MCF 10A (cell line): ENCODE data around the gene MRPS5. TPM values are rescaled to one million over a fixed set of nuclear protein-coding genes. Genes with fewer than 3 reads are reported as not detected.

Source experiments
- BruUV-seq: library from RNA; stranded (reverse); fragments of 400-500 nt; replicated peaks from 2 replicates; lab custom pipeline; 2021; lab: Mats Ljungman, UMichigan
- CTCF ChIA-PET: fragments of 300-600 bp; sonication (Branson Sonifier 250); formaldehyde crosslinking; extraction: SDS; loops from one replicate; lab custom pipeline; 2021; ENCODE audit warnings: antibody characterized with exemption, inconsistent platforms; lab: Yijun Ruan, JAX
- POLR2A ChIA-PET: fragments of 300-600, 350-650 bp; sonication (Branson Sonifier 250); formaldehyde crosslinking; extraction: SDS; loops from one replicate; lab custom pipeline; 2020; ENCODE audit warnings: antibody characterized with exemption, inconsistent platforms; lab: Yijun Ruan, JAX
- DNase-seq: peaks from one replicate; pipeline ENCODE4 v3.0.0-alpha.2; 2018; ENCODE audit not compliant: unreplicated experiment
- H3K27ac Mint-ChIP-seq: one replicate; pipeline ENCODE4 v1.8.0; 2022; ENCODE audit warnings: mild to moderate bottlenecking, low read depth, mixed read lengths; ENCODE audit not compliant: unreplicated experiment
- H3K27me3 Mint-ChIP-seq: one replicate; pipeline ENCODE4 v1.8.0; 2022; ENCODE audit warnings: mixed read lengths; ENCODE audit not compliant: insufficient read depth, unreplicated experiment
- H3K36me3 Mint-ChIP-seq: one replicate; pipeline ENCODE4 v1.8.0; 2022; ENCODE audit warnings: mild to moderate bottlenecking, moderate library complexity, mixed read lengths; ENCODE audit not compliant: insufficient read depth, unreplicated experiment
- H3K4me1 Mint-ChIP-seq: one replicate; pipeline ENCODE4 v1.8.0; 2022; ENCODE audit warnings: mixed read lengths; ENCODE audit not compliant: insufficient read depth, unreplicated experiment
- H3K4me3 Mint-ChIP-seq: one replicate; pipeline ENCODE4 v1.8.0; 2022; ENCODE audit warnings: mild to moderate bottlenecking, moderate library complexity, mixed read lengths; ENCODE audit not compliant: unreplicated experiment
- H3K9me3 Mint-ChIP-seq: one replicate; pipeline ENCODE4 v1.8.0; 2022; ENCODE audit warnings: mixed read lengths; ENCODE audit not compliant: unreplicated experiment
- intact Hi-C: fragments of 100-400 bp; cut with micrococcal nuclease; formaldehyde crosslinking; loops from 2 replicates; pipeline ENCODE4 v1.14.1; 2022
- total RNA-seq: library from RNA; stranded (reverse); gene quantifications from 2 replicates; pipeline ENCODE4 v1.2.3, GENCODE V29; 2022
- TF ChIP-seq, protein P1 (sequence below): fragments of 200-600 bp; IDR thresholded peaks from one replicate; pipeline ENCODE4 v1.8.0; 2022; ENCODE audit warnings: antibody characterized with exemption, mild to moderate bottlenecking; ENCODE audit not compliant: unreplicated experiment

Gene MRPS5
- total RNA-seq, 1 experiment from 2014 or later = 74.2 TPM

DNA sequence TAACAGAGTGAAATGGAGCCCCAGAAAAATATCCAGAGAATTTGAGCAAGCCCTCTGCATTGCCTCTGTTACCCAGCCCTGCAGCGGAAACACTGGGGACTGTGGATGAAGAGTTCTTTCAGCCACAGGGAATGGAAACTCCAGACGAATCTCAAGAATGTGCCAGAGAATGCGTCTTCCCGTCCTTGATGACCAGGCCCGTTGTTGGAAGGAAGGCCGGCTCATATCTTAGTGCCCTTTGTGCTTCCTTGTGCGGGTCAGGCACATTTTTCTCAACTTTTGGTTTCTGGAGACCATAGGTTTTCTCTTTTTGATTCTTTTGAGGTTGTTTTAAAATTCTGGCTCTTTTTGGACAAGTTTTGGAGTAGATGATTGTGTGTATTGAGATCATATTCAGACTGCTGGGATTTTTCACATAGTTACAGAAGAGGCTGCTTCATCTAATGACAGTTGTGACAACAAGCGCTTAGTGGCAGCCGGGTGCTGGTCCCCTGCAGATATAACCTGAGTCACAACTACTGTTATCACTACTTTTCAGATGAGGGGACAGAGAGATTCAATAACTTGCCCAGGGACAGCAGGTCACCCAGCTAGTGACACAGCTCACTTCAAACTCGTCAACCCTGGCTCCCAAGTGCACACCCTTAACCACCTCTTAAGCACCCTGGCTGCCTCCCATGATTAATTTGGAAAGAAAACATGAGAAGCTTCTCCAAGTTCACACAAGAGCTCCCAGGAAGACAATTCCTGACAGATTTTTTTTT lies 80.4 kb downstream of the MRPS5 start:
- ChIA-PET POLR2A (no interaction called here), CTCF (interaction anchor here (0.6 to 1.3 kb wide), 8 partner anchors 13 to 339 kb away, joined by 3 to 7 read pairs (median 4); no protein-coding TSS in a partner anchor)
- no peak overlapping the region for H3K4me3 Mint-ChIP-seq
- intact Hi-C loops = no loop called here
- H3K9me3 Mint-ChIP-seq = peaks cover 33% of the 10 kb centered on the region
- no peaks in the 10 kb centered on the region for H3K36me3 Mint-ChIP-seq
- H3K4me1 Mint-ChIP-seq = peaks cover 11% of the 10 kb centered on the region
- no TSS peak for BruUV-seq
- peaks cover 14% of the 10 kb centered on the region for H3K27me3 Mint-ChIP-seq
- no peak overlapping the region for H3K27ac Mint-ChIP-seq
- TF ChIP-seq, protein P1, sequence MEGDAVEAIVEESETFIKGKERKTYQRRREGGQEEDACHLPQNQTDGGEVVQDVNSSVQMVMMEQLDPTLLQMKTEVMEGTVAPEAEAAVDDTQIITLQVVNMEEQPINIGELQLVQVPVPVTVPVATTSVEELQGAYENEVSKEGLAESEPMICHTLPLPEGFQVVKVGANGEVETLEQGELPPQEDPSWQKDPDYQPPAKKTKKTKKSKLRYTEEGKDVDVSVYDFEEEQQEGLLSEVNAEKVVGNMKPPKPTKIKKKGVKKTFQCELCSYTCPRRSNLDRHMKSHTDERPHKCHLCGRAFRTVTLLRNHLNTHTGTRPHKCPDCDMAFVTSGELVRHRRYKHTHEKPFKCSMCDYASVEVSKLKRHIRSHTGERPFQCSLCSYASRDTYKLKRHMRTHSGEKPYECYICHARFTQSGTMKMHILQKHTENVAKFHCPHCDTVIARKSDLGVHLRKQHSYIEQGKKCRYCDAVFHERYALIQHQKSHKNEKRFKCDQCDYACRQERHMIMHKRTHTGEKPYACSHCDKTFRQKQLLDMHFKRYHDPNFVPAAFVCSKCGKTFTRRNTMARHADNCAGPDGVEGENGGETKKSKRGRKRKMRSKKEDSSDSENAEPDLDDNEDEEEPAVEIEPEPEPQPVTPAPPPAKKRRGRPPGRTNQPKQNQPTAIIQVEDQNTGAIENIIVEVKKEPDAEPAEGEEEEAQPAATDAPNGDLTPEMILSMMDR = no peak
- DNase-seq = no peak

DNA sequence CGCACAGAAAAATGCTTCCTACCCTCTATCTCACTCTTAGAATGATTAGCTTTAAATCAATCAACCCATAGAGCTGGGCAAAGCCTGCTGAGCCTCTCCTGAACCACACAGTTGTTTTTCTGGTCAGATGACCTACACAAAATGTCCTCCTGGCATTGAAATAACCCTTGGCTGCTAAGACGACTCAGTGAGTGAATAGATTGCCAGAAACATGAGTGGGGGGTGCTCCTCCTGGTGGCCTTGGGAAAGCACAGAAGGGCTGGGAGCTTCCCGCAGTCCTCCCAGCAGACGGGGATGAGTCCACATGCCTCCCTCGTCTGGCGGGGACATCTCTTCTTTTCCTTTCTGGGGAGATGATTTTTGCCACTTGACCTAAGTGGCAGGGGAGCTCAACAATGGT lies 81.2 kb downstream of the MRPS5 start:
- no TSS peak for BruUV-seq
- H3K27ac Mint-ChIP-seq = no peak overlapping the region
- intact Hi-C loops = no loop called here
- no peak for DNase-seq
- no peaks in the 10 kb centered on the region for H3K36me3 Mint-ChIP-seq
- POLR2A ChIA-PET = no interaction called here
- TF ChIP-seq, protein P1 = no peak
- CTCF ChIA-PET = interaction anchor here (0.6 to 1.0 kb wide), 5 partner anchors 18 to 339 kb away, joined by 3 to 4 read pairs (median 4); no protein-coding TSS in a partner anchor
- H3K27me3 Mint-ChIP-seq = peaks cover 11% of the 10 kb centered on the region
- no peak overlapping the region for H3K4me3 Mint-ChIP-seq
- H3K9me3 Mint-ChIP-seq = peaks cover 33% of the 10 kb centered on the region
- H3K4me1 Mint-ChIP-seq = peaks cover 11% of the 10 kb centered on the region

DNA sequence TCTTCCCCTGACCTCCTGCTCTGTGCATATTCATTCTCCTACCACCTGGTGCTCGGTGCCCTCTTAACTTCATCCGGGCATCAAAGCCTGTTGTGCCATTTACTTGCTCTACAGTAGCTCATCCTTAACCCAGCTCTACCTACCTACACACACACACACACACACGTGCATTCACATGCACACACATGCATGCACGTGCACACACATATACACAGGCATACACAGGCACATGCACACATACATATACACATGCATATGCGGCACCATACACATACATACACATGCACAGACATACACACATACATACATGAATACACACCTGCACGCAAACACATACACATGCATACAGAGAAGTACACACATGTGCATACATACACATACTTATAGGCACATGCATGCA lies 81.6 kb downstream of the MRPS5 start:
- Mint-ChIP-seq H3K27ac (no peak overlapping the region), H3K27me3 (peaks cover 11% of the 10 kb centered on the region), H3K4me3 (no peak overlapping the region), H3K9me3 (peaks cover 33% of the 10 kb centered on the region), H3K4me1 (peaks cover 11% of the 10 kb centered on the region), H3K36me3 (no peaks in the 10 kb centered on the region)
- intact Hi-C loops = no loop called here
- ChIA-PET CTCF (interaction anchor here (0.7 to 1.0 kb wide), 3 partner anchors 18 to 39 kb away, joined by 3 to 4 read pairs (median 4); no protein-coding TSS in a partner anchor), POLR2A (no interaction called here)
- DNase-seq = no peak
- no TSS peak for BruUV-seq
- TF ChIP-seq, protein P1 = no peak

DNA sequence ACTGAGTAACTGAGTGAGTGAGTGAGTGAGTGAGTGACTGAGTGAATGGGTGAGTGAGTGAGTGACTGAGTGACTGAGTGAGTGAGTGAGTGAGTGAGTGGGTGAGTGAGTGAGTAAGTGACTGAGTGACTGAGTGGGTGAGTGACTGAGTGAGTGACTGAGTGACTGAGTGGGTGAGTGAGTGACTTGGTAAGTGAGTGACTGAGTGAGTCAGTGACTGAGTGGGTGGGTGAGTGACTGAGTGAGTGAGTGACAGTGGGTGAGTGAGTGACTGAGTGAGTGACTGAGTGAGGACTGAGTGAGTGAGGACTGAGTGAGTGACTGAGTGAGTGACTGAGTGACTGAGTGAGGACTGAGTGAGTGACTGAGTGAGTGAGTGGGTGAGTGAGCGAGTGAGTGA lies 82.2 kb downstream of the MRPS5 start:
- ChIA-PET POLR2A (no interaction called here), CTCF (interaction anchor here (1.0 kb wide), 2 partner anchors 17 to 39 kb away, joined by 3 to 4 read pairs; no protein-coding TSS in a partner anchor)
- TF ChIP-seq, protein P1 = no peak
- peaks cover 33% of the 10 kb centered on the region for H3K9me3 Mint-ChIP-seq
- peaks cover 11% of the 10 kb centered on the region for H3K4me1 Mint-ChIP-seq
- intact Hi-C loops = no loop called here
- H3K36me3 Mint-ChIP-seq = no peaks in the 10 kb centered on the region
- BruUV-seq = no TSS peak
- no peak overlapping the region for H3K27ac Mint-ChIP-seq
- peaks cover 12% of the 10 kb centered on the region for H3K27me3 Mint-ChIP-seq
- H3K4me3 Mint-ChIP-seq = no peak overlapping the region
- DNase-seq = no peak
